SK-N-MC (cell line): Measurements from ENCODE around the gene SLX1A.

Source experiments
- EZH2 ChIP-seq: fragments of 200-600 bp; sonication (generic); IDR thresholded peaks from one replicate; pipeline ENCODE4 v1.6.1; 2017; ENCODE audit warnings: antibody characterized with exemption
- POLR2AphosphoS5 ChIP-seq: IDR thresholded peaks from 2 replicates; pipeline ENCODE4 v1.6.1; 2012; ENCODE audit warnings: mild to moderate bottlenecking, low read depth, low read length, borderline replicate concordance

DNA sequence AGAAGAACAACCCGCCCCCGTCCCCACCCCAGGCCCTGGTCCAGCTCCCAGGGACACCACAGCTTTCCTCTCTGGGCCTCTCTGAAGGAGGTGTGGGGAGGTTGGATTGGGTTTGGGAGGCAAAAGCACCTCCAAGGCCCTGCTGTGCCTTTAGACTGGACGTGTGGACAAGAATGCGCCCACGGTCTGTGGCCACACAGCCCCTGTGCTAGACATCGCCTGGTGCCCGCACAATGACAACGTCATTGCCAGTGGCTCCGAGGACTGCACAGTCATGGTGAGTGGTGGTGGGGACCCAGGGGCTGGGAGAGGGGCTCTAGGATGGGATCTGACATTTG is 7.3 kb upstream of the SLX1A start:
- TF ChIP-seq EZH2 (no peak), POLR2AphosphoS5 (no peak)
